ENCODE measurements around the gene AANAT.

GRCh38 chr17:76469076-76469990 is 1.9 kb downstream of the AANAT start:
- no peak for TF ChIP-seq CTCF (conservative IDR thresholded peaks at IDR 0.05; ENCODE audit: low read length)
- TF ChIP-seq EZH2phosphoT487 (IDR thresholded peaks at IDR 0.05; ENCODE audit: borderline replicate concordance) = no peak
